ENCODE measurements around the gene UBE3B. TPM values are rescaled to one million over a fixed set of nuclear protein-coding genes. Genes with fewer than 3 reads are reported as not detected.
"Not testable (repeated sequence)": the region's sequence is repeated elsewhere in the genome, so short reads cannot be mapped to it uniquely, and the experiment has no call there.

UBE3B gene
- 32.2 TPM for total RNA-seq

GRCh38 chr12:109477185-109477962, at the start of gene UBE3B, which contains the start of gene KCTD10:
Gene UBE3B (plus strand): TSS chr12:109477634. CDS start chr12:109483552, 5,918 bp downstream.
Gene KCTD10 (minus strand): TSS chr12:109477300. CDS start chr12:109477262, 38 bp downstream.
- Histone ChIP-seq H3K4me1 (peaks cover 61% of the 10 kb centered on the region), H3K27me3 (no peaks in the 10 kb centered on the region), H3K27ac (peak within 1 kb of the TSS; percentile 97), H3K4me3 (peak within 1 kb of the TSS; percentile 61 to 83), H3K36me3 (peaks cover 0 to 4% of the 10 kb centered on the region in 2 donors), H3K9me3 (no peaks in the 10 kb centered on the region)
- TF ChIP-seq POLR2AphosphoS5 (IDR thresholded peaks at IDR 0.05; ENCODE audit: insufficient read depth in 1 of 2, low read depth in 1 of 2) = peak; percentile 95 to 96
- peak in 2 of 3 experiments; percentile 5 to 22 for TF ChIP-seq CTCF (IDR thresholded peaks at IDR 0.05)
- peak in 1 of 2 donors; percentile 65 for TF ChIP-seq POLR2A (IDR thresholded peaks at IDR 0.05)
- no peak for DNase-seq (ENCODE audit: extremely low spot score in 2 of 2)
- intact Hi-C loops (cut with DNase I) = loop anchor here (2.0 kb wide), 1 partner anchor 49 kb away; no protein-coding TSS in a partner anchor

GRCh38 chr12:109428037-109428629, 49.3 kb upstream of the UBE3B start:
- no peak for DNase-seq (ENCODE audit: extremely low spot score in 2 of 2)
- intact Hi-C loops (cut with DNase I) = loop anchor here (2.0 kb wide), 1 partner anchor 49 kb away; the partner anchor contains the start of genes KCTD10 and UBE3B
- H3K27me3 ChIP-seq = no peaks in the 10 kb centered on the region
- no peak overlapping the region for H3K4me3 ChIP-seq
- H3K36me3 ChIP-seq = no peaks in the 10 kb centered on the region
- no peak overlapping the region for H3K27ac ChIP-seq
- no peaks in the 10 kb centered on the region for H3K4me1 ChIP-seq
- TF ChIP-seq POLR2AphosphoS5 (IDR thresholded peaks at IDR 0.05; ENCODE audit: insufficient read depth in 1 of 2, low read depth in 1 of 2) = peak; percentile 36 to 67
- no peak for TF ChIP-seq POLR2A (IDR thresholded peaks at IDR 0.05)
- TF ChIP-seq CTCF (IDR thresholded peaks at IDR 0.05) = peak; percentile 78 to 91 (median 85)
- H3K9me3 ChIP-seq = no peaks in the 10 kb centered on the region

- not testable (repeated sequence) for H3K27ac ChIP-seq; H3K4me1 ChIP-seq; H3K9me3 ChIP-seq; H3K36me3 ChIP-seq; H3K4me3 ChIP-seq; H3K27me3 ChIP-seq; DNase-seq (ENCODE audit: extremely low spot score in 2 of 2)
- intact Hi-C loops (cut with DNase I) = loop anchor here (2.0 kb wide), 1 partner anchor 48 kb away; the partner anchor contains the start of genes KCTD10 and UBE3B
These were observed 48.6 kb upstream of the UBE3B start for GRCh38 chr12:109428804-109429203.

GRCh38 chr12:109430244-109430643, 47.2 kb upstream of the UBE3B start:
- Histone ChIP-seq H3K36me3 (no peaks in the 10 kb centered on the region), H3K27me3 (no peaks in the 10 kb centered on the region), H3K27ac (no peak overlapping the region), H3K4me3 (no peak overlapping the region), H3K9me3 (no peaks in the 10 kb centered on the region), H3K4me1 (no peaks in the 10 kb centered on the region)
- TF ChIP-seq CTCF (IDR thresholded peaks at IDR 0.05) = no peak
- no peak for TF ChIP-seq POLR2AphosphoS5 (IDR thresholded peaks at IDR 0.05; ENCODE audit: insufficient read depth in 1 of 2, low read depth in 1 of 2)
- TF ChIP-seq POLR2A (IDR thresholded peaks at IDR 0.05) = no peak
- intact Hi-C loops (cut with DNase I) = no loop called here
- DNase-seq (ENCODE audit: extremely low spot score in 2 of 2) = no peak

- Histone ChIP-seq H3K27me3 (no peaks in the 10 kb centered on the region), H3K9me3 (no peaks in the 10 kb centered on the region), H3K36me3 (no peaks in the 10 kb centered on the region), H3K4me1 (no peaks in the 10 kb centered on the region), H3K4me3 (no peak overlapping the region), H3K27ac (no peak overlapping the region)
- intact Hi-C loops (cut with DNase I) = no loop called here
- DNase-seq (ENCODE audit: extremely low spot score in 2 of 2) = no peak
- no peak for TF ChIP-seq CTCF (IDR thresholded peaks at IDR 0.05)
- no peak for TF ChIP-seq POLR2A (IDR thresholded peaks at IDR 0.05)
- no peak for TF ChIP-seq POLR2AphosphoS5 (IDR thresholded peaks at IDR 0.05; ENCODE audit: insufficient read depth in 1 of 2, low read depth in 1 of 2)
These were observed 45.0 kb upstream of the UBE3B start for GRCh38 chr12:109432431-109432830.
